GDM1 (cell line): ENCODE data around the gene ECSCR.
A peak's percentile ranks its signal among the peaks of the same experiment; 100 is the strongest.
"Not testable (repeated sequence)": the region's sequence is repeated elsewhere in the genome, so short reads cannot be mapped to it uniquely, and the experiment has no call there.

Experiments used
- DNase-seq: peaks from one replicate; lab custom pipeline; 2025; lab: John Stamatoyannopoulos, UW

Gene ECSCR

GRCh38 chr5:139413963-139414362, 48.6 kb downstream of the ECSCR start:
- no peak for DNase-seq

- DNase-seq, result no peak
These were observed 49.4 kb downstream of the ECSCR start for GRCh38 chr5:139413153-139413552.

GRCh38 chr5:139410993-139411828, 51.3 kb downstream of the ECSCR start:
- DNase-seq, result no peak

- no peak for DNase-seq
These were observed 52.2 kb downstream of the ECSCR start for GRCh38 chr5:139410121-139410992.

- DNase-seq, result not testable (repeated sequence)
These were observed 53.4 kb downstream of the ECSCR start for GRCh38 chr5:139409116-139409515.

- no peak for DNase-seq
These were observed 54.4 kb downstream of the ECSCR start for GRCh38 chr5:139408191-139408590.

- DNase-seq, result no peak
These were observed 55.0 kb downstream of the ECSCR start for GRCh38 chr5:139407517-139407916.

- no peak for DNase-seq
These were observed 55.6 kb downstream of the ECSCR start for GRCh38 chr5:139406963-139407362.

GRCh38 chr5:139404484-139404840, 58.1 kb downstream of the ECSCR start:
- DNase-seq, result no peak

- DNase-seq, result peak; percentile 98
These were observed 58.6 kb downstream of the ECSCR start, which contains the start of gene SPATA24 for GRCh38 chr5:139403787-139404483. TSS of gene SPATA24 (minus strand) at chr5:139404089. CDS start at chr5:139404060, 29 bp downstream.

- DNase-seq, result no peak
These were observed 59.1 kb downstream of the ECSCR start for GRCh38 chr5:139403418-139403786.

- DNase-seq, result no peak
These were observed 59.9 kb downstream of the ECSCR start for GRCh38 chr5:139402561-139403158.

- DNase-seq, result no peak
These were observed 61.0 kb downstream of the ECSCR start for GRCh38 chr5:139401546-139401945.

- no peak for DNase-seq
These were observed 62.9 kb downstream of the ECSCR start for GRCh38 chr5:139399501-139400121.
